ENCODE results near the gene HAUS6. TPM values are rescaled to one million over a fixed set of nuclear protein-coding genes. Genes with fewer than 3 reads are reported as not detected.

The HAUS6 gene
- total RNA-seq, 1 experiment from 2014 or later: 13.9 TPM

Other genes with a start within 250 kb of the HAUS6 start
- not detected in 2 replicates for gene SAXO1, start 69.7 kb downstream of the HAUS6 start, total RNA-seq (2014; rRNA removed; shearing (Covaris generic))
- 33.0 and 44.3 TPM in 2 replicates for gene RRAGA, start 53.5 kb downstream of the HAUS6 start, total RNA-seq (2014; rRNA removed; shearing (Covaris generic))
- 54.6 and 59.1 TPM in 2 replicates for gene PLIN2, start 24.6 kb upstream of the HAUS6 start, total RNA-seq (2014; rRNA removed; shearing (Covaris generic))
- 30.0 and 31.5 TPM in 2 replicates for gene DENND4C, start 127.8 kb upstream of the HAUS6 start, total RNA-seq (2014; rRNA removed; shearing (Covaris generic))

Measured in G401 (cell line).